RKO (cell line): ENCODE measurements around the gene SUSD5.
A peak's percentile ranks its signal among the peaks of the same experiment; 100 is the strongest.

ENCODE experiments used
- DNase-seq: peaks from one replicate; pipeline ENCODE4 v3.0.0-alpha.2; 2016; ENCODE audit warnings: low spot score

Gene SUSD5

DNA sequence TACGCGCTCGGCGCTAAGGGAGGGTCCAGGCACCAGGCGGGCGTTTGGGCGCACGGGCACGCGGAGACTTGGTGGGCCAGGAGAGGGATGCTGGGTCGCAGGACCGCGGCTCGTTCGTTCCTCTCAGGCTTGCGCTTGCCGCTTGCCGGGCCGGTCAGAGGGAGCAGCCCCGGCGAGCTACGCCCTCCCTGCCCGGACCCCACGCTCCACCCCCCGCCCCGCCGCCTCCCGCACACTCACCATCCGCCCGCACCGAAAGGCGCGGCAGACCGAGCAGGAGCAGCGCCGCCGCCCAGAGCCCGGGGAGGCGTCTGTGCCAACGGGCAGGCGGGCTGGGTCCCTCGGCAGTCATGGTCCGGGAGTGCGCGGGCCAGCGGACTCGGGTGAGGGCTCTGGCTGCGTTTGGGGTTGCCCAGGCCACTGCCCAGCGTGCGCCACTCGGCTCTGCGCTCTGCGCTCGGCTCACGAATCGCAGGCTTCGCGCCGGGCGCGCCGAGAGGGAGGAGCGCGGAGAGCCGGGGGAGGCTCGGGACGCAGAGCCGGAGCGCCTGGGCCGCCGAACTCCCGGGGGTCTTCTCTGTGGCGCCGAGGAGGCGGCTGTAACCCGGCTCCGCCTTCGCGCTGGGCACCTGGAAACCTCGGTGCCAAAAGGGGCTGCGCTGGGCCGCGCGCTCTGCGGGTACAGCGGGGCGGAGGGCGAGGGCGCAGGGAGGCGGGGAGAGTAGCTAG, at the start of gene SUSD5:
Gene SUSD5, minus strand, starts transcription at position 365 of the 729 bp plus-strand sequence. Its CDS starts 13 bp downstream, at position 352.
- no peak for DNase-seq

DNA sequence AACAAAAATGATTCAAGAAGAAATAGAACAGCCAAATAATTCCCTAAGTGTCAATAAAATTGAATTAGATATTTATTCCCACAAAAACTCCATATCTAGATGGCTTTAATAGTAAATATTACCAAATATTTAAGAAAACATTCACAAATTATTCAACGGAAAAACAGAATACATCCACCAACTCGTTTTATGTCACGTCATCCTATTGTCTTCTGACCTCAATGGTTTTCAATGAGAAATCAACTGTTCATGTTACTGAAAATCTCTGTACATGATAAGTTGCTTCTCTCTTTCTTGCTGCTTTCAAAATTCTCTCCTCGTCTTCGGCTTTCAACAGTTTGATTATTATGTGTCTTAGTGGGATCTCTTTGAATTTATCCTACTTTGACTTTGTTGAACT, 41.5 kb upstream of the SUSD5 start:
- DNase-seq, result no peak

DNA sequence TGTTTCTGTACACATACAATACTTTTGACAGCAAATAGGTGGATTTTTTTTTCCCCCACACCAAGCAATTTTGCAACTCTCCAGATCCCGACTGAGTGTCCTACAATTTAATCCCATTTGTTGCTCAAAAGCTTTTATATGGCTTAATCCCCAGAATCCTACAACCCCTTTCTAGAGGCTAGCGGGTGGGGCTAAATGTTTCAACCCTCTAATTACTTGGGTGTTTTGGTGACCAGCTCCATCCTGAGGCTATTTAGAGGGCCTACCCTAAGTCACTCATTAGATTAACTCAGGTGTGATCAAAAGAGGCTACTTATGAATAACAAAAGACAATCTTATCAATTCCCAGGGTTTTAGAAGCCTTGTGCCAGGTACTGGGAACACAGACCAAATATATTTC, 37.6 kb upstream of the SUSD5 start:
- DNase-seq, result no peak

DNA sequence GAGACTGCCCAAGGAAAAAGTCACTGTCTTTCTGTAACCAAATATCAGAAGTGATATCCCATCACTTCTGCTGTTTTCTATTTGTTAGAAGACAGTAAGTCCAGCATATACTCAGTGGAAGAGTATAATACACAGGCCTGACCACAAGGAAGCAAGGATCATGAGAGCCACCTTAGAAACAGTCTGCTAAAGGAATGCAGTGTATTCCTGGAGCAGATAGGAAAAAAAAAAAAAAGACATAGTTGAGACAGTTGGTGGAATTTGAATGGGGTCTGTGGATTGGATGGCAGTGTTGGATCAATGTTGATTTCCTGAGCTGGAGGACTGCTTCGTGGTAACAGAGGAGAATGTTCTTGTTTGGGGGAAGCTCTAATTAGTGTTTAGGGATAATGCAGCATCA, 32.1 kb upstream of the SUSD5 start:
- DNase-seq, result no peak

DNA sequence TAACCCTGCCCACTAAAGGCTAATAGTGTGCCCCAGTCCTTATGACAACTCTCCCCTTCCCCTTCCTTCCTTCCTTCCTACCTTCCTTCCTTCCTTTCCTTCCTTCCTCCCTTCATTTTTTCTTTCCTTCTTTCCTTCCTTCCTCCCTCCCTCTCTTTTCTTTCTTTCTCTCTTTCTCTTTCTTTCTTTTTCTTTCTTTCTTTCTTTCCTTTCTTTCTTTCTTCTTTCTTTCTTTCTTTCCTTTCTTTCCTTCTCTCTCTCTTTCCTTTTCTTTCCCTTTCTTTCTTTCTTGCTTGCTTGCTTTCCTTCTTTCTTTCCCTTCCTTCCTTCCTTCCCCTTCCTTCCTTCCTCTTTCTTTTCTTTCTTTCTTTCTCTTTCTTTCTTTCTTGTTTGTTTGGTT, 28.2 kb upstream of the SUSD5 start:
- no peak for DNase-seq

DNA sequence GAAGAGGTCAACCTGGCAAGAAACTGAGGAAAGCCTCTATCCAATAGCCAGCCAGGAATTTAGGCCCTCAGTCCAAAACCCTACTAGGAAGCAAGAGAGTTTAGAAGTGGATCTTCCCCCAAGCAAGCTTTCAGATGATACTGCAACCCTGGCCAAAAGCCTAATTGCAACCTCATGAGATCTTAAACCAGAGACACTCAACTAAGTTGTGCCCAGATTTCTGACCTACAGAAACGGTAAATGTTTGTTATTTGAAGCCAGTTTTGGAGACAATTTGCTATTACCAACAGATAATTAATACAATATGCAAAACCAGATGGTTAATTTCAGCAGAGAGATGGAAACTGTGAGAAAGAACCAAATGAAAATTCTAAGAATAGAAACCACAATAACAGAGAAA, 21.7 kb upstream of the SUSD5 start:
- no peak for DNase-seq

DNA sequence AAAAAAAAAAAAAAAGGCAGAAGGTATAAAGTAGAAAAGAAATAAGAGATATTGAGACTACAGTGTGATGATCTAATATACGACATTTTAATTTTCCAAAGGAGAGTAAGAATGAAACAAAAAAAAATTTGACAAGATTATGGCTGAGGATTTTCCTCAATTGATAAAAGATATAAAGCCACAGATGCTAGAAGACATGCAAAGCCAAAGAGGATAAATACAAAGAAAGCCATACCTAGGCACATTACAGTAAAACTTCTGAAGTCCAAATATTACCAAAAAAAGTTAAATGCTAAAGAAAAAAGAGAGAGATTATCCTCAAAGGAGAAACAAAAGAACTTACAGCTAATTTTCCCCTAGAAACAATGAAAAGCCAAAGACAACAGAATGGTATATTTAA, 20.3 kb upstream of the SUSD5 start:
- DNase-seq, result no peak

DNA sequence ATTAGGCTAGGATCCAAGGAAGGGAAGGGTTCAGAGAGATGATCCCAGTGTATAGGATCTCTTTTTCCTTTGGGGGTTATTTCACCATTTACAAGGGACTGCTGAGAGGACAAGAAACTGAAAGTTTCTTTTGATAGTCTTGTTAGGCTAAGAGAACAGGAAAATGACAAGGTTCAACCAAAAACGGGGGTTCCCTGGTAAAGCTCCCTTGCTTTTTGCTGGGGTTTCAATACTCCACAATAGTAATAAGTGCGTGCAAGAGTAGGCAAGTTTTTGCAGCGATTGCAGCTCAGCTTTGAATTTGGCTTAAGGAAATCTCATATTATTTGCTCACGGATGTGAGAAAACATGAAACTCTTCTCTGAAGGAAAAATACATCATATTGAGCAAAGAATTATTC, 18.8 kb upstream of the SUSD5 start:
- no peak for DNase-seq

DNA sequence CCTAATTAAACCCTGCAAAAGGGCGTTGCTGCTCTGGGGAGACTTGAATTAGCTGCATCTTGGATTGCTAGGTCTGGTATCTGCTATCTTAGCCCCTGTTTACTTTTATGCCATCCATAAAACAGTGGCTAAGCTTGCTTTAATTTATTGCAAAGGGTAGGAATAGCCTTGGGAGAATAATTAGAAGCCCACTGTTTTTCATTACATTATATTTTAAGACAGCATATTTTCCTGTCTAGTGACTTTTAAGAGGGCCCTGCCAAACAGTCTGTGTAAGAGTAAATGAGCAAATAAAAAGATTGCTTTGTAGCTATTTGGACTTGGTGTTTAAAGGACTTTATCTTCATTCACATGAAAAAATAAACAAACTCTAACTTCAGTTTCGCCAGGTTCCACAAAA, 17.4 kb upstream of the SUSD5 start:
- DNase-seq, result no peak

DNA sequence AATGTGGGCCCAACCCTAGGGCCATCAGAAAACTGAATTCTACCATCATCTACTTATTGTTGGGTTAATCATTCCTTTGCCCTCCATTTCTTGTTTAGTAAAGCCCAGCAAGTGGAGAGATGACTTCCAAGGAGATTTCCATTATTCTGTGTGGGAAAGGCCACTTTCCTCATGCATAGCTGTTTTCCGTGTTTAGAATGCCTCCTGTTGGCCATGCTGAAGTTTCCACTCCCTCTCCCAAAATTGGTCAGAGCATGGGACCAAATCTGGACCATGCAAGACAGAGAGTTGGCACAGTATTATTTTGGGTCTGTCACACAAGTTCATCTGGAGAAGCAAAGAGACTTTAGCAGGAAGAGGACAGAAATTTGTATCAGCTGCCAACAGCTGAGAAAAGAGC, 15.3 kb upstream of the SUSD5 start:
- no peak for DNase-seq

DNA sequence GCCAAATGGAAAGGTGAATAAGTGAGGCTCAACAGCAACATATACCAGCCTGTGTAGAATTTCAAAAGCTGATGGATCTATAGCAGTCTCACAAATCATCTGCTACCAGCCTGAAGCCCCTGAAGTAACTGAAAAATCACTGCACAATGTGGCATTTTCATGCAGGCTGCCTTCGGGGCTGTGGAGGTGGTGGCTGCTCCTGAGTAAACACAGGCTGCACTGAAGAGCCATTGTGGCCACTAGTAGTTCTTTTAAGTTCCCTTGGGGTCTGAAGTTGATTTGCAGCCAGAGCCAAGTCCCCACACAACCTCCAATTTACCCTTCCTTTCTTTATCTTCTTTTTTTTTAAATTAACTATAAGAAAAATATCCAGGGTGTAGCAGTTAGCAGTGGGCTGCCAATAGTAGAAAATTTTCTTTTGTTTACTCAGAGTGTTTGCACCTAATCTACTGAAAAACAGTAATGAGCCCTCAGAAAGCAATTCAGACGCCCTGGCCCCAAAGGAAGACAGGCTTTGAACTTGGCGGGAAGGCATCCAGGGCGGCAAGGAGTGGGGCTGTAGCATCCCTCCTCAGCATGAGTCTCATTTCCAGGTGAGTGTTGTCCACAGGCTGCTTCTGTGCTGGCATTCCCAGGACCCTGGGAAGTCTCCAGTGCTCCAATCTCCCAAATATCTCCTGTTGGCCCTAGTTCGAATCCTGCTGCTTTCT, 13.3 kb upstream of the SUSD5 start:
- DNase-seq, result no peak

DNA sequence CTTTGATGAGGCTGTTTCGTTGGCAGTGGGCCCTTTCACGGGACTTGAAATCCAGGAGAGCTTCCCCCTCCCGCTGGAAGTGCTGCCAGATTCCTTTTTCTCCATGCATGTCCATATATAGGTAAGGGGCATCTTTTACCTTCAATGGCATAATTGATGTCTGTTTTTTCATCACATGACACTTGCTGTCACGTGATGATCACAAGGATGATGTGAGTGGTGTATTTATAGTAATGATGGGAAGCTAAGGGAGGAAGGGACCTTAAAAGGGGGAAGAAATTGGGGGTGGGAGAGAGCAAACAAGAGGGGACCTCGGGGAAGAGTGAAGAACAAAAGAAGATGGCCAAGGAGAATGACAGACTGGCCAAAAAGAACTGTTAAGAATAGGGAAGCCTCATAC, 11.3 kb upstream of the SUSD5 start:
- no peak for DNase-seq

DNA sequence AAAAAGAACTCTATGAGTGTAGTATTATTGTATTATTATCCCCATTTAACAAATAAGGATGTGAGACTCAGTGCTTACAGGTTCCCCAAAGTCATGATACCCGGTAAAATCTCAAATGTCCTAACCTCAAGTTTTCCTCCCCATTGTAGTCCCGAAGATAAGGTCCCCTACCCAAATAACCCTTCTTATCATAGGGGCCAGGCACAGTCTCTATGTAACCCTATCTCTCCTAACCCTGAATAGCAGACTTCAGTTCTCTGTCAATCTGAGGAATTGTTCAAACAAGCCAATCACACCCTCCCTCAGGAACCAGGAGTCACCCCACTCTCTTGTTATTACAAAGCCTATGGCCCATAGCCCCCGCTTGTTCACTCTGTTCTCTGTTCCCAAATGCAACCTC, 10.5 kb upstream of the SUSD5 start:
- no peak for DNase-seq

DNA sequence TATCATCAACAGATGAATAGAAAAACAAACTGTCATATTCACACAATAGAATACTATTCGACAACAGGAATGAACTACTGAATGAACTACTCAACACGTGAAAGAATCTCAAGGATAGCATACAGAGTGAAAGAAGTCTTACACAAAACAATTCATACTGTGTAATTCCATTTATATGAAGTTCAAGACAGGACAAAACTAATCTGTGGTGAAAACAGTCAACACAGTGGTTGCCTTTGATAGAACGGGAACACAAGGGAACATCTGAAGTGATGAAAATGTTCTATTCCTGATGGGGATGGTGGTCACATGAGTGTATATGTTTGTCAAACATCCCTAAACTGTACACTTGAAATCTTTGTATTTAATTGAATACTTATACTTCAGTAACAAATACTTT, 2.6 kb upstream of the SUSD5 start:
- DNase-seq, result no peak

DNA sequence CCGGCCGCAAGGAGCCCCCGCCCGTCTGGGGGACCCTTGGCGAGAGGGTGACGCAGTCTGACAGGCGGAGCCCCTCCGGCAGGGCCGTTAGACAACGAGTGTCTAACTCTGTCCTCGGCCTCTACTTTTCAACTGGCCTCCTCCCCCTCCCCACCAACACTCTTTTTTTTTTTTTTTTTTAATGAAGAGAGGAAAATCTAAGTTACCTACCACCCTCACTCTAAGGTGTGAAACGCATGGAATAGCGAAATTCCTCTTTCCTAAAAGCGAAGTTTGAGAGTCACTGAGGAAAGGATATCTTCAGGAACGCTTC, 521 bp upstream of the SUSD5 start:
- DNase-seq, result no peak

DNA sequence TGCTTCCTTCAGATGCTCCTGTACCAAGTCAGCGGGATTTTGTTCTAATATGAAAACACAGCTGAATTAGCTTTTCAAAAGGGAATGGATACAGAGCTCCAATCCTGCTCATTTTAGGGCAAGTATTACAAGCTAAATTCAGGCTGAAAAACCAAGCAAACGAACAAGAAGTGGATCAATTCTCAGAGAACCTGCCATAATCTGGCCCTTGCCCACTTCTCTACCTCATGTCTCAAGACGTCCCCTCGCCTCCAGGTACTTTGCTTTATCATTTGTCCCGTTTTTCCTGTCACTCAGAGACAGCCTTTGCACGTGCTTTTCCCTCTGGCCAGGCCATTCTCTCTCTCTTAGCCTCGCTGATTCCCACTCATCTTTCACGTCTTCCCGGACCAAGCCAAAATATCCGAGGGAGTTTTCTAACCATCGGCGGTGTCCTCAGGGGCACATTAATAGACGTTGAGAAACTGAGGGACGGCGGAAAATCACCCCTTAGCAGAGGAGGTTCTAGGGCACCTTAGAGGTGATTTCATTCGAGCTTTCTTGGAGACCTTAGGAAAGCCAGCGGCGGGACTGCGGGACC, 654 bp downstream of the SUSD5 start:
- no peak for DNase-seq

DNA sequence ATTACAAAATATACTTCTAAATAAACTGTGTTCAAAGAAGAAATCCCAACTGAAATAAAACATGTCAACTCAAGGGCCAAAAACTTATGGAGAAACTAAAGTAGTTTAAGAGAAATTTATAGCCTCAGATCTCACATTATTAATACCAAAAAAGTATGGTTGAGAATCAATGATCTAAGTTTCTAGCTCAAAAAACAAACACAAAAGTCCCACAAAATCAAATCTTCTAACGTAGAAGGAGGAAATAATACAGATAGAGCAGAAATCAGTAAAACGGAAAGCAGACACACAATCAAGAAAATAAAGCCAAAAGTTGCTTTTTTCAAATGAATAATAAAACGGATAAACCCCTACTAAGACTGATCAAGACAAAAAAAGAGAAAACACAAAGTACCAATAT, 2.9 kb downstream of the SUSD5 start:
- no peak for DNase-seq

DNA sequence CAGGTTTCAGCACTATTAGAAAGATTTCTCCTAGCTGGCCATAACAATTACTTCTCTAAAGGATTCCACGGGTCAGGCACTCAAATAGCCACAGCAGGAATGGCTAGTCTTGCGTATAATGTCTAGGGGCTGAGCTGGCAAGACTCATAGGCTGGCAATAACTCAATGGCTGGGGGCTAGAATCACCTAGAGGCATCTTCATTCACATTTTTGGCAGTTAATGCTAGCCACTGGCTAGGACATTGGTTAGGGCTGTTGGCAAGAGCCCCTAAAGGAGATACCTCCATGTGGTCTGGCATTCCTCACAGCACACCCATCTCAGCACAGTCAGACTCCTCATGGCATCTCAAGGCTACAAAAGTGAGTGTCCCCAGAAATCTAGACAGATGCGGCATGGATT, 6.2 kb downstream of the SUSD5 start:
- no peak for DNase-seq

DNA sequence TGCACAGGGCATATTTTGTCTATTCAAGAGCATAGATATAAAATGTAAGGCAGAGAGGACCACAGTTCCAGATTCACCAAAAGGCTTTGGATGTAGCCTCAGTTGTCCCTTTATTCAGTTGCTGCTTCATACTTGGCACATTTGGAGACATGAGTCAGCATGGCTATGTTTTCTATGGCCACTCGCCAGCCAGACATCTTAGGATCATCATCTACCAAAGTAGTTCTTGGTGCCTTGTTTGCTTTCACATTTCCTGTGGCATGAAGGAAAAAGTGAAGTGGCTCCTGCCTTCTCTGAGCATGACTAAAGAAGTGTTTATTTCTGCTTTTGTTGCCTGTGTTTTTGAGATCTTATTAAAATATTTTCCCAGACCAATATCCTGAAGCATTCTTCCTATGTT, 7.2 kb downstream of the SUSD5 start:
- peak; percentile 26 for DNase-seq

DNA sequence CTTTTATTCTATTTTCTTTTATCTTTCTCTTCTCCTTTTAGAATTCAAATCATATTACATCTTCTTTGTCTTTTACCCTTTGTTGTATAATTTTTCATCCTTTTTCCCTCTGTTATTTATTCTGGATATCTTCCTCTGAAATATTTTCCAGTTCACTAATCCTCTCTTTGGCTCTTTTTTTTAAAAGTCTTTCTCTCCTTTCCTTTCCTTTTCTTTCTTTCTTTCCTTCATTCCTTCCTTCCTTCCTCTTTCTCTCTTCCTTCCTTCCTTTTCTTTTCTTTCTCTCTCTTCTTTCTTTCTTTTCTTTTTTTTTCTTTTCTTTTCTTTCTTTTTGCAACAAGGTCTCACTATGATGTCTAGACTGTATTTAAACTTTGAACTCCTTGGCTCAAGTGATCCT, 9.3 kb downstream of the SUSD5 start:
- DNase-seq, result no peak

DNA sequence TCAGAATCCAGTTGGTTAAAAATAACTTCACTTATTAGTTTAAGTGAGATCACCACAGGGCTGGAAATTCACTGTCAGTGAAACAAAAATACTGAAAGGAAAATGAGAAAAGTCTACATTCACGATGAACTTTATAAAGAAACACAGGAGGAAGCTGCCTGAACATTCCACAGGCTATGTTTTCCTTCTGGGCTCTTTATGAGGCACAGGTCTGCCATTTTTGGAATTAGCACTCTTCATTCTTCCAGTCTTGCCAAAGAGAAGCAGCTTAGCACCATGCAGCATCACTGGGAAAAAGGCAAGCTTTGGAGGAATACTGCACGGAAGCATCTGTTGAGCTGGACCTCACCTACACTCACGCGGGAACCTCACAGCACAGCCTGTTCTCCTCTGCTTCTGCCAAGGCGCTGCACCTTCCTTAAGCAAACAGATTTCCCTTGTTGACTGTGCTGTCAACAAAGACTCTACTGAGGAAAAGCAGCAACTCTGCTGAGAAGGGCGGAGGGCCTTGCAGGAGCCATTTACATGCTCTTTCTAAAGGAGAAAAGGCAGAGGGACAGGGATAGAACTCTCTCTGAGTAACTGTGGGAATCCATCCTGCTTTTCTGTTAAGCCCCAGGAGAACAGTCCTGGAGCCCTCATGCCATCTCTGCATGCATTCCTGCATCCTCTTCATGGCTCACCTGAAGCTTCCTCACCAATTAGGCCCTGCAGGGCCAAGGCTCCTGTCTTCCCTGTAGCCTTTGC, 15.7 kb downstream of the SUSD5 start:
- DNase-seq, result no peak

DNA sequence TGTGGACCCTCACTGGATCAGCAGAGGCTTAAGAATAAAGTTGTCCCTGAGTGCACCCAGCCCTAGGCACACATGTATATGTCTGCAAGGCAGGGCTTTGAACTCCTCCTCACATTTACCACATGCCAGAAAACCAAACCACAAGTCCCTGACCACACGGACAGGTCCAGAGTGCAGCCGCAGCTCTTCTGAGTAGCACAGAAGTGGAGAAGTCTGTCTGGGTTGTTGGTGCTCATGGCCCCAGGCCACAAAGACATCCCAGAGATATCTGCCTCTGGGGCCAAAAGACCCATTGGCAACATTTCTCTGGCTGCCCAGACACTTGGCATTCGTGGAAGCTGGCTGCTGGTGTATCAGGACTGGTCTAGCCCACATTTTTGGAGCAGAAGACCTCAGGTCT, 17.4 kb downstream of the SUSD5 start:
- no peak for DNase-seq

DNA sequence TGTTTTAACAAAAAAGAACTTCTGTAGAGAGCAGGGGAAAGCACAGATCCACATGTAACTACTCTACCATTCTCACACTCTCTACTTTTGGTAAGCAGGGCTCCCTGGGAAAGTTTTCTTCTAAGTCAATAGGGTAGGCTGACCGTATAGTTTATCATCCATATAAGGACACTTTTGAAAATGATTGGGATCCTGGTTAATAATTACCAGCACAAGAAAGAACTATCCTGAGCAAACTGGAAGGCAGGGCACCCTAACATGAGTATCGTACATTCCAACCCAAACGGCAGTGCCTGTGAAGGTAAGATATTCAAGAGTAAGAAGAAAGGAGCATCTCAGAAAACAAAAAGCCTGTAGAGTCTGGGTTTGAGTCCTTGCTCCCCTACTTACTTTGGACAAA, 22.1 kb downstream of the SUSD5 start:
- DNase-seq, result no peak
